Heart left ventricle (tissue), 13 donors: ENCODE measurements around the gene BAX.
A peak's percentile ranks its signal among the peaks of the same experiment; 100 is the strongest.

Source experiments
- POLR2A ChIP-seq, 2 donors: fragments of 450-650 bp; IDR thresholded peaks; one replicate each; pipeline ENCODE4 v1.6.1; 2017; ENCODE audit warnings: antibody characterized with exemption in 2 of 2, mild to moderate bottlenecking in 2 of 2, moderate library complexity in 2 of 2
- TF ChIP-seq, protein P1 (sequence below), 12 donors: fragments of 200-600 bp; sonication (generic) in 4 of 12; IDR thresholded peaks; one replicate each; pipeline versions ENCODE4 v1.5.0 to v1.8.0; 2018 to 2022; ENCODE audit warnings: antibody characterized with exemption in 12 of 12, mild to moderate bottlenecking in 5 of 12
- donor health status: ischemic (EF 13 %, LVEDD 7.1; RV severe dilation, severe dysfunction).
- donor health status: DM: no; HTN: yes; CAD: no.
- donor health status: DM: no; HTN: no; CAD: no.
- donor health status: ischemic (EF 25% LVEDD 6.9; RV normal size, moderate dysfunction).
- donor health status: ischemic (EF 25% LVEDD 5.7; RV mildly dilated, moderate dysfunction).
- donor health status: ischemic (EF 35%, LVEDD 5.7; RV mildly dilated, moderate dysfunction).
- donor health status: nonischemic (EF 11% LVEDD 7.7; RV severe dilation, severe dysfunction).
- donor health status: DM: yes; HTN: yes; CAD: no.
- donor health status: PGD.
- donor health status: ischemic (EF 29% LVEDD 5.4; RV normal size, mild dysfunction).
- donor health status: nonischemic (EF 23%, LVEDD 6.1; RV moderate dilation, normal function).

DNA sequence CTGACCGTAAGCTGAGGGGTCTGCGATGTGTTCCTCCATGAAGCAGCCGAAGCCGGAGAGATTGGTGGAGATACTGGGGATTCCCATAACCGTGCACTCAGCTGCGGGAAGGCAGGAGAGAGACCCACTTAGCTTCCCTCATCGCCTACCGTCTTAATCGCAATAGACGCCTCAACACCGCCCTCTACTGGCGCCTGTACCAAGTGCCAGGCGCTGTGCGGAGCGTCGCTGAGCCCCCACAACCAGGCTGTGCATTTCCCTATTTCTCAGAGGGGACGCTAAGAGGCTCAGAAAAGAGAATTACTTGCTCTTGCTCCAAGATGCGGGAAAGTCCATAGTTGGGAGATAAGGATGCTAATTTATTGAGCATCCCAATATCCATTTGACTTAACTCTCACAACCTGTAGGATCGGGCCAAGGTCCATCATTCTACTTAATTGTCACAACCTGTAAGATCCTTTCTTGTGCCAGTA is 16.3 kb downstream of the BAX start:
- TF ChIP-seq, protein P1, sequence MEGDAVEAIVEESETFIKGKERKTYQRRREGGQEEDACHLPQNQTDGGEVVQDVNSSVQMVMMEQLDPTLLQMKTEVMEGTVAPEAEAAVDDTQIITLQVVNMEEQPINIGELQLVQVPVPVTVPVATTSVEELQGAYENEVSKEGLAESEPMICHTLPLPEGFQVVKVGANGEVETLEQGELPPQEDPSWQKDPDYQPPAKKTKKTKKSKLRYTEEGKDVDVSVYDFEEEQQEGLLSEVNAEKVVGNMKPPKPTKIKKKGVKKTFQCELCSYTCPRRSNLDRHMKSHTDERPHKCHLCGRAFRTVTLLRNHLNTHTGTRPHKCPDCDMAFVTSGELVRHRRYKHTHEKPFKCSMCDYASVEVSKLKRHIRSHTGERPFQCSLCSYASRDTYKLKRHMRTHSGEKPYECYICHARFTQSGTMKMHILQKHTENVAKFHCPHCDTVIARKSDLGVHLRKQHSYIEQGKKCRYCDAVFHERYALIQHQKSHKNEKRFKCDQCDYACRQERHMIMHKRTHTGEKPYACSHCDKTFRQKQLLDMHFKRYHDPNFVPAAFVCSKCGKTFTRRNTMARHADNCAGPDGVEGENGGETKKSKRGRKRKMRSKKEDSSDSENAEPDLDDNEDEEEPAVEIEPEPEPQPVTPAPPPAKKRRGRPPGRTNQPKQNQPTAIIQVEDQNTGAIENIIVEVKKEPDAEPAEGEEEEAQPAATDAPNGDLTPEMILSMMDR (IDR thresholded peaks at IDR 0.05): peak; percentile 83 to 97 (median 92)
- TF ChIP-seq POLR2A (IDR thresholded peaks at IDR 0.05): no peak
